NCI-H2196 treated with DMSO at 0.1 percent for 48 hours (cell line): ENCODE measurements around the gene PMM1.
"Not testable (repeated sequence)": the region's sequence is repeated elsewhere in the genome, so short reads cannot be mapped to it uniquely, and the experiment has no call there.

Source experiments
- DNase-seq: peaks from one replicate; lab custom pipeline; 2025; ENCODE audit not compliant: unreplicated experiment; lab: John Stamatoyannopoulos, UW

PMM1 gene

GRCh38 chr22:41597635-41597953, 8.0 kb upstream of the PMM1 start:
- no peak for DNase-seq

DNA sequence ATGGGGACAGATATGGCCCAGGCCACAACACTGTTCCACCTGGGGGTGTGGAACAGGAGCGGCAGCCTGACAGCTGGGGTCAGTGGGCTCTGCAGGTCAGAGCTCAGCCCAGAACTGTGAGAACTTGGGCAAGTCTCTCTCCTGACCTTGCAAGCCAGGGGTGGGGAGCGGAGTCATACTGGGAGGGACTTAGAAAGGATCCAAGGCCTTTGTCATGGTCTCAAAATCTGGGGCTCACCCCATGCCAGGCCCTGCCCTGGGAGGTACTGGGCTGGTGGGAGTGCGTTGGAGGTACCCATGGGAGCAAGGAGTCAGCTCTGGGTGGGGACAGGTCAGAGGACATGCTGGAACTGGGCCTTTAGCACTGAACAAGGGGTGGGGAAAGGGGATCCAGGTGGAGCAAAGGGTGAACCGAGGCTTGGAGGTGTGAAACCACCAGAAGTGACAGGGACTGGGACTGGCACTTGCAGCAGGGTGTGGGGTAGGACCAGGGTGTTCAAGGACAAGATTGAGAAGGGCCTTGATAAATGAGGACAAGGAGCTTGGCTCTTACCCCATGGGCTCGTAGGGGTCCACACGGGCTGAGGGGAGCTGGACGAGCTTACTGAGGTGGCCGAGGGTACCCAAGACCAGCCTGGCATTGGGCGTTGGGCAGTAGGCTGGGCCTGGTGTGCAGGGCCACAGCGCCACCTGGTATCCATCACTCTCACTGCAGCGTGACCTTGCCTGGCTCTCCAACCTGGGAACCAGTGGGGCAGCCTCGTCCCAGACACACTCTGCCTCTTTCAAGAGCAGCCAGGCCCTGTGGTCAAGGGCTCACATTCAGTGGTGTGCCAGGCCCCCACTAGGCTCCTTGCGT, 7.4 kb upstream of the PMM1 start:
- DNase-seq: peak; percentile 24

GRCh38 chr22:41595703-41596102, 6.1 kb upstream of the PMM1 start:
- no peak for DNase-seq

- not testable (repeated sequence) for DNase-seq
These were observed 3.8 kb upstream of the PMM1 start for GRCh38 chr22:41593336-41593960.

- no peak for DNase-seq
These were observed 2.3 kb downstream of the PMM1 start for GRCh38 chr22:41587347-41587723.

DNA sequence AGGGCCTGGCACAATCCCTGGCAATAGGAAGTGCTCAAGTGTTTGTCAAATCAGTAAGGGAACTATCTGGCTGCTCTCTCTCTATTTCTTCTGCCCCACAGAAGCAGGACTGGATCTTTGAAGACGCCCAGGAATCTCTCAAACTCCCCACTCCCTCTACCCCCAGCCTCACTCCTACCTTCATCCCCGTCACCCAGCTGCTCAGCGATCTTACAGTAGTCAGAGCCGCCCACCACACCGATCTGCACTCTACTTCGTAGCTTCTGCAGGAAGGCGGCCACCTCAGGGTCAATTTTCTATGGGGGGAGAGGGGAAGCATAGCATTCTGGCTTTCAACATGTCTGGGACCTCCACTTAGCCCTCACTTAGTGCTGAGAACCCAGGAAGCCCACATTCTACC, 3.7 kb downstream of the PMM1 start:
- no peak for DNase-seq

- DNase-seq: no peak
These were observed 4.8 kb downstream of the PMM1 start for GRCh38 chr22:41584881-41585280.

GRCh38 chr22:41582694-41583093, 6.9 kb downstream of the PMM1 start:
- DNase-seq: no peak

DNA sequence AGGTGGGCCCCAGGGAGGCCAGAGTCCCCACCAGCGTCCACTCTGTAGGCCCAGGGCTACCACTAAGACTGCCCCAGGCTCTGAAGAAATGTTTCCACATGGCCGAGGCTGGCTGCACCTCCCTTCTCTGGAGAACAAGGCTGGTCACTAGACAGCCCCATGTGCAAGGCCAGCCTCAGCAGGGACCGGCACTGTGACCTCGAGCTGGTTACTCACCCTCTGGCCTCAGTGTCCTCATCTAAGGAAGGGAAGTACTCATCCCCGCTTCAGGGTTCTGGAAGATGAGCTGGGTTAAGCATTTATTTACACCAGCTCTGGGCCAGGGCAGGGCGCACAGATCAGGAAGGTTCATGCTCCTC, 9.7 kb downstream of the PMM1 start:
- DNase-seq: no peak

GRCh38 chr22:41579297-41579996, 10.2 kb downstream of the PMM1 start:
- DNase-seq: no peak

GRCh38 chr22:41578818-41579217, 10.8 kb downstream of the PMM1 start:
- DNase-seq: no peak

- DNase-seq: no peak
These were observed 11.5 kb downstream of the PMM1 start for GRCh38 chr22:41578114-41578513.

DNA sequence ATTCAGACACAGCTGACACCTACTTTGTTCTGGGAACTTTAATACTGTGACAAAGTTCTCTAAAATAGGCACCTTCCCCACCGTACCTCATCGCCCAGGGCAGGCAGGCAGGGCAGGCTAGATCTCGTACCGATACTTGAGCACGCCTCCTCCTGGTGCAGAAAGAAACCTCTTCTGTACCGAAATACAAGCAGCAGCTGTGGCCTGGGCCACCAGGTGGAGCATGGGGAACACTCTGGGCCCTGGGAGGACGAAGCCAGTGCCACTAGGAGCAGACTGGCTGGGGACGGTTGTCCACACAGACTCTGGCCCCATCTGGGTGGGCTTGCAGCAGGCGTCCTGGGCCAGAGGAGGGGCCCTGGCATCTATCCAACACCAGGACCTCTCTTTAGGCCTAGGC, 12.8 kb downstream of the PMM1 start:
- no peak for DNase-seq

DNA sequence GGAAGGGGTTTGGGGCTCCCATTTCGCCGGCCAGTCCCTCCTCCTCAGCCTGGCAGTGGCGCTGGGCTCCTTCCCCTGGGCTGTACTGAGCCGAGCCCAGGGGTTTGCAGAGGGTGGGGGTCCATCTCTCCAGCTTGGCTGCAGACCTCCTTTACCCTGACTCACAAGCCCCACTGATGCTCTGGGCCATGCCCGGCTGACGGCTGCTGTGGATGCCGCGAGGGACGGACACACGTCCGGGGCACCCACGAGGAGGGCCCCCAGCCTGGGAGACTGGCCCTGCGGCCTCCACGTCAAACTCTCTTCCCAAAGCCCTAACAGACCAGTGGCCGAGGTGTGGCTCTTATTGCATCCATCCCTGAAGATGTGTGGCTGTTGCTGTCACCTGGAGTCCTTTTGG, 14.1 kb downstream of the PMM1 start:
- DNase-seq: no peak

DNA sequence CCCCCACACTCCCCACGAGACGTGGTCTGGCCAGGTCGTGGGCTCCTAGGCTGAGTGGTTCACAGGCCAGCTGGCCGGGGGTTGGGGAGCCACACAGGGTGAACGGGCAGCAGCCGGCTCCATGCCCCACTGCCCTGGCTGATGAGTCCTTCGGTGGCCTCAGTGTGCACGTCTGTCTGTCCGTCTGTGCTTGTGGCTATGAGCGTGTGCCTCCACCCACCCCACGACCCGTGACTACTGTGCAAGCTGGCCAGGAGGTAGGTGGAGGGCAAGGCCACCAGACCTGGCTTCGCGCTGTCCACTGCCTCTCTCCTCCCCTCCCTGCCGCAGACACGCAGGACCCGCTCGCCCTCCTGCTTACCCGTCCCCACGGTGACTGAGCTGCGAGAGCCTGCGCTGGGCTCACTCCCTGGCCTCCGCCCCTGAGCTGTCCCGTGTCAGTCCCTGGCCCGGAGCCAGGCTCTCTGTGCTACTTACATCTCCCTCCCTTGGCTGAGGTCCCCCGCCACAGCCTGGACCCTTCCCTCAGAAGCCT, 14.7 kb downstream of the PMM1 start:
- DNase-seq: no peak

DNA sequence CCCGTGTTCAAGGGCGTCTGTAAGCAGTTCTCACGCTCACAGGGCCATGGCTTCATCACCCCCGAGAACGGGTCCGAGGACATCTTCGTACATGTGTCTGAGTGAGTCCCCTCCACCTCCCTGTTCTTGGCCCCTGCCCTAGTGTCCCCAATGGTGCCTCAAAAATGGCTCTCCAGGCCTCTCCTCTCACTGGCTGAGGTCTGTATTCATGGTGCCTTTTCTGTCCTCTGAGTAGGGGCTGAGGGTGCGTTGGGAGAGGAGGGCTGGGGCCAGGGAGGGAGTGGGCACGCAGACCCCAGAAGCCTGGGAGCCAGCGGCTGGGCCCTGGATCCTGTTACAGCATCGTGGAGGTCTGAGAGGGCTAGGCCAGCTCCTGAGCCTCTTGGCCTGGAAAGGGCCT, 16.0 kb downstream of the PMM1 start:
- DNase-seq: no peak

GRCh38 chr22:41572305-41572704, 17.3 kb downstream of the PMM1 start:
- DNase-seq: not testable (repeated sequence)

GRCh38 chr22:41571786-41572185, 17.9 kb downstream of the PMM1 start:
- DNase-seq: no peak

DNA sequence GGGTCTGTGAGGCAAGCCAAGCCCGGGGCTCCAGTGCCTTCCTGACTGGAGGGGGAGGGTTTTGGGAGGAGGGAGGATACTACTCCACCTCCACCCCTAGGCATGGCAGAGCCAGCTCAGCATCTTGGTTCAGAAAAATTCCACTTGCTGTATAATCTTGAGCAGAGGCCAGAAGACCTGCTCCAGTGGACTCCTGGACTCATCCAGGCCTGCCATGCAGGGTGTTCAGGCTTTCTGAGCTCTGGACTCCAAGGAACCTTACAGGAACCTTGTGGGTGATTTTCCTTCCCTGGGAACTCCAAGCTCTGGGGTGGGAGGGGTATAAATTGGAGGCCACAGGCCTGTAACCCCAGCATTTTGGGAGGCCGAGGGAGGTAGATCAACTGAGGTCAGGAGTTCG, 19.4 kb downstream of the PMM1 start:
- no peak for DNase-seq

DNA sequence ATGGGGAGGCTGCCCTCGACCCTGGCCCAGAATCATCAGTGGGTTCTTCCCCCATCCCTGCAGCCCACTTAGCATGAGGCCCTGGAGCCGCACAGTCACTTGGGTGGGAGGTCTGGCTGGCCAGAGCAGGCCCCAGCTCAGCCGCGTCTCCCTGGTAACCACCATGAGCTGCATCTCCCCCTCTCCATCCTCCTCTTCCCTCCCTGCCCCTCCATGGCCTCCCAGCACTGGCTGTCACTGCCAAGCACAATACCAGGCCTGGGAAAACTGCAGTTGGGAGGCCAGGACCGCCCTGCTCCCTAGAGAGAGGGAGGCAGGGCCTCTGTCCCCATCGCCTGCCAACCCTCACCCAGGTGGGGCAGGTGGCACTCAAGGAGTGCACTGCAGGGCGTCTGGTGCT, 20.8 kb downstream of the PMM1 start:
- DNase-seq: no peak

- DNase-seq: no peak
These were observed 22.2 kb downstream of the PMM1 start for GRCh38 chr22:41567512-41567768.

- no peak for DNase-seq
These were observed 24.1 kb downstream of the PMM1 start for GRCh38 chr22:41565403-41566054.
